ENCODE measurements around the gene PSD4.

GRCh38 chr2:113212245-113213060 is 38.7 kb downstream of the PSD4 start:
- TF ChIP-seq USF2 (IDR thresholded peaks at IDR 0.05; ENCODE audit: low read depth, low read length) (no peak), CTCF (conservative IDR thresholded peaks at IDR 0.05; ENCODE audit: low read depth, low read length) (no peak), SMC3 (IDR thresholded peaks at IDR 0.05; ENCODE audit: low read depth, low read length) (no peak), FOS (IDR thresholded peaks at IDR 0.05; ENCODE audit: low read depth, low read length) (no peak), NFE2L2 (IDR thresholded peaks at IDR 0.05; ENCODE audit: low read depth, low read length) (no peak), MXI1 (IDR thresholded peaks at IDR 0.05; ENCODE audit: borderline replicate concordance, low read depth, low read length) (no peak), POLR2A (IDR thresholded peaks at IDR 0.05; ENCODE audit: low read depth, low read length) (no peak), CEBPB (IDR thresholded peaks at IDR 0.05; ENCODE audit: low read depth, low read length) (no peak)
